ENCODE data around the gene DLG2.

Gene DLG2

GRCh38 chr11:84581083-84581482 is 1046.1 kb downstream of the DLG2 start:
- Histone ChIP-seq H3K4me2 (ENCODE audit: low read length) (no peak overlapping the region), H3K27me3 (ENCODE audit: low read depth, low read length) (no peaks in the 10 kb centered on the region), H3K79me2 (ENCODE audit: low read length) (no peaks in the 10 kb centered on the region), H3K4me1 (ENCODE audit: low read length) (no peaks in the 10 kb centered on the region), H3K4me3 (ENCODE audit: low read length) (no peak overlapping the region), H3K27ac (ENCODE audit: low read length) (no peak overlapping the region), H3K36me3 (replicated peaks; ENCODE audit: low read depth, low read length) (no peaks in the 10 kb centered on the region), H2AFZ (ENCODE audit: low read depth, low read length) (no peak overlapping the region), H3K9me3 (ENCODE audit: insufficient read depth, low read length) (no peaks in the 10 kb centered on the region), H4K20me1 (ENCODE audit: insufficient read depth, low read length) (no peaks in the 10 kb centered on the region), H3K9ac (ENCODE audit: low read length) (no peak overlapping the region)
- TF ChIP-seq EZH2phosphoT487 (IDR thresholded peaks at IDR 0.05; ENCODE audit: low read depth) = no peak
- TF ChIP-seq, protein P1, sequence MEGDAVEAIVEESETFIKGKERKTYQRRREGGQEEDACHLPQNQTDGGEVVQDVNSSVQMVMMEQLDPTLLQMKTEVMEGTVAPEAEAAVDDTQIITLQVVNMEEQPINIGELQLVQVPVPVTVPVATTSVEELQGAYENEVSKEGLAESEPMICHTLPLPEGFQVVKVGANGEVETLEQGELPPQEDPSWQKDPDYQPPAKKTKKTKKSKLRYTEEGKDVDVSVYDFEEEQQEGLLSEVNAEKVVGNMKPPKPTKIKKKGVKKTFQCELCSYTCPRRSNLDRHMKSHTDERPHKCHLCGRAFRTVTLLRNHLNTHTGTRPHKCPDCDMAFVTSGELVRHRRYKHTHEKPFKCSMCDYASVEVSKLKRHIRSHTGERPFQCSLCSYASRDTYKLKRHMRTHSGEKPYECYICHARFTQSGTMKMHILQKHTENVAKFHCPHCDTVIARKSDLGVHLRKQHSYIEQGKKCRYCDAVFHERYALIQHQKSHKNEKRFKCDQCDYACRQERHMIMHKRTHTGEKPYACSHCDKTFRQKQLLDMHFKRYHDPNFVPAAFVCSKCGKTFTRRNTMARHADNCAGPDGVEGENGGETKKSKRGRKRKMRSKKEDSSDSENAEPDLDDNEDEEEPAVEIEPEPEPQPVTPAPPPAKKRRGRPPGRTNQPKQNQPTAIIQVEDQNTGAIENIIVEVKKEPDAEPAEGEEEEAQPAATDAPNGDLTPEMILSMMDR (IDR thresholded peaks at IDR 0.05; ENCODE audit: low read depth, low read length) = no peak

GRCh38 chr11:84580428-84580827 is 1046.7 kb downstream of the DLG2 start:
- H3K79me2 ChIP-seq (ENCODE audit: low read length) = no peaks in the 10 kb centered on the region
- H3K4me1 ChIP-seq (ENCODE audit: low read length) = no peaks in the 10 kb centered on the region
- H3K4me2 ChIP-seq (ENCODE audit: low read length) = no peak overlapping the region
- no peaks in the 10 kb centered on the region for H4K20me1 ChIP-seq (ENCODE audit: insufficient read depth, low read length)
- no peaks in the 10 kb centered on the region for H3K9me3 ChIP-seq (ENCODE audit: insufficient read depth, low read length)
- H2AFZ ChIP-seq (ENCODE audit: low read depth, low read length) = no peak overlapping the region
- no peak overlapping the region for H3K4me3 ChIP-seq (ENCODE audit: low read length)
- no peaks in the 10 kb centered on the region for H3K36me3 ChIP-seq (replicated peaks; ENCODE audit: low read depth, low read length)
- no peaks in the 10 kb centered on the region for H3K27me3 ChIP-seq (ENCODE audit: low read depth, low read length)
- no peak overlapping the region for H3K9ac ChIP-seq (ENCODE audit: low read length)
- H3K27ac ChIP-seq (ENCODE audit: low read length) = no peak overlapping the region
- TF ChIP-seq, protein P1 (IDR thresholded peaks at IDR 0.05; ENCODE audit: low read depth, low read length) = no peak
- no peak for TF ChIP-seq EZH2phosphoT487 (IDR thresholded peaks at IDR 0.05; ENCODE audit: low read depth)

DNA sequence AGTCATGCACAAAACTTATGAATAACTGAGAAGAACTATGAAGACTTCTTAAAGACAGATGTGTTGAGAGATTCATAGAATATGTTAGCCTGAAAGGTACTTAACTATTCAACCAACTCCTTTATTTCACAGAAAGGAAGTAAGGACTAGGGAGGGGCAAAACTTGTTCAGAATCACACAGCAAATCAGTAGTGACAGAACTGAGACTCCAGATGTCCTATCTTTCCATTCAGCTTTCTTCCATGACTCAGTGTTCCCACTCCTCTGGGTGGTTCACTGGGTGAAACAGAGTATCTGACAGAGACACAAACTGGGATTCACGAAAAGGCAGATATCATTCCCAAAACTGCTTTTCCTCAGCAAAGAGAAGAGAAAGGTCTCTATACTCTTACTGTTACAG is 1053.3 kb downstream of the DLG2 start:
- TF ChIP-seq, protein P1 (IDR thresholded peaks at IDR 0.05; ENCODE audit: low read depth, low read length) = no peak
- no peak for TF ChIP-seq EZH2phosphoT487 (IDR thresholded peaks at IDR 0.05; ENCODE audit: low read depth)
- H4K20me1 ChIP-seq (ENCODE audit: insufficient read depth, low read length) = no peaks in the 10 kb centered on the region
- no peaks in the 10 kb centered on the region for H3K4me1 ChIP-seq (ENCODE audit: low read length)
- no peaks in the 10 kb centered on the region for H3K9me3 ChIP-seq (ENCODE audit: insufficient read depth, low read length)
- no peak overlapping the region for H3K4me2 ChIP-seq (ENCODE audit: low read length)
- H3K79me2 ChIP-seq (ENCODE audit: low read length) = no peaks in the 10 kb centered on the region
- H3K27me3 ChIP-seq (ENCODE audit: low read depth, low read length) = no peaks in the 10 kb centered on the region; the same call in 1 of the 2 replicates
- H3K4me3 ChIP-seq (ENCODE audit: low read length) = no peak overlapping the region
- no peak overlapping the region for H3K9ac ChIP-seq (ENCODE audit: low read length)
- no peak overlapping the region for H3K27ac ChIP-seq (ENCODE audit: low read length)
- H2AFZ ChIP-seq (ENCODE audit: low read depth, low read length) = no peak overlapping the region
- no peaks in the 10 kb centered on the region for H3K36me3 ChIP-seq (replicated peaks; ENCODE audit: low read depth, low read length)

DNA sequence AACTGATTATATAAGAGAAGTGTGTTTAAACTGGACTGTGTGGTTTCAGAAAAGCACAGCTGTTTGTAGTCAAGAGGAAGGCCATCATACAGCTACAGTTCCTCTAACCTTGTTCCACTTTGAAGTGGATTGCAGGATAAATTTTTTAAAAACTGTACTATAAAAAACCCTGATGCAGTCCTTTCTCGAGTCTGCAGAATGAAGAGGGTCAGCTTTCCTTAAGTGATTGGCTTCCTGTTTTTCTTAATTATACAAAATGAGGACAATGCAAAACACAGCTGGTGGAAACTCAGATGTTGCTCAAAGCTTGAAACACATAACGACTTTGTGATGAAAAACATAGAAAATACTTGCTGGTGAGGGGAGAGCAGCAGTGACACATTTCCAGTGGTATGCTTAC is 1060.5 kb downstream of the DLG2 start:
- Histone ChIP-seq H3K4me2 (ENCODE audit: low read length) (no peak overlapping the region), H3K9ac (ENCODE audit: low read length) (no peak overlapping the region), H3K9me3 (ENCODE audit: insufficient read depth, low read length) (no peaks in the 10 kb centered on the region), H3K4me3 (ENCODE audit: low read length) (no peak overlapping the region), H3K36me3 (replicated peaks; ENCODE audit: low read depth, low read length) (no peaks in the 10 kb centered on the region), H3K4me1 (ENCODE audit: low read length) (peaks cover 27% of the 10 kb centered on the region), H4K20me1 (ENCODE audit: insufficient read depth, low read length) (no peaks in the 10 kb centered on the region), H3K27ac (ENCODE audit: low read length) (no peak overlapping the region), H2AFZ (ENCODE audit: low read depth, low read length) (no peak overlapping the region), H3K27me3 (ENCODE audit: low read depth, low read length) (no peaks in the 10 kb centered on the region), H3K79me2 (ENCODE audit: low read length) (no peaks in the 10 kb centered on the region)
- TF ChIP-seq EZH2phosphoT487 (IDR thresholded peaks at IDR 0.05; ENCODE audit: low read depth) = no peak
- TF ChIP-seq, protein P1 (IDR thresholded peaks at IDR 0.05; ENCODE audit: low read depth, low read length) = no peak
